Loucy (cell line): ENCODE results near the gene PPP1R13B.

ENCODE experiments used
- H2AFZ ChIP-seq: fragments of 200-600 bp; sonication (generic); 2 replicates; pipeline ENCODE4 v1.6.0; 2016; ENCODE audit warnings: antibody characterized with exemption, mild to moderate bottlenecking, low read length, moderate library complexity
- H3F3A ChIP-seq: fragments of 200-600 bp; 2 replicates; pipeline ENCODE4 v1.6.0; 2016; ENCODE audit warnings: antibody characterized with exemption, low read depth, mild to moderate bottlenecking
- H3K27me3 ChIP-seq: fragments of 200-600 bp; sonication (generic); 2 replicates; pipeline ENCODE4 v1.6.1; 2014; ENCODE audit warnings: low read length, mild to moderate bottlenecking; ENCODE audit not compliant: insufficient read depth, poor library complexity, severe bottlenecking
- H3K36me3 ChIP-seq: fragments of 200-600 bp; sonication (generic); 2 replicates; pipeline ENCODE4 v1.6.1; 2016; ENCODE audit warnings: low read length; ENCODE audit not compliant: insufficient read depth
- H3K4me1 ChIP-seq: fragments of 200-600 bp; sonication (generic); 2 replicates; pipeline ENCODE4 v1.5.1; 2014; ENCODE audit warnings: low read length, mild to moderate bottlenecking; ENCODE audit not compliant: insufficient read depth, poor library complexity, severe bottlenecking
- H3K4me2 ChIP-seq: fragments of 200-600 bp; sonication (generic); 2 replicates; pipeline ENCODE4 v1.6.0; 2014; ENCODE audit warnings: antibody characterized with exemption, low read length, low read depth, mild to moderate bottlenecking; ENCODE audit not compliant: poor library complexity, severe bottlenecking
- H3K4me3 ChIP-seq: fragments of 200-600 bp; sonication (generic); 2 replicates; pipeline ENCODE4 v1.5.1; 2014; ENCODE audit warnings: low read length, mild to moderate bottlenecking, mixed read lengths; ENCODE audit not compliant: poor library complexity, severe bottlenecking
- H3K79me2 ChIP-seq: fragments of 200-600 bp; sonication (generic); 2 replicates; pipeline ENCODE4 v1.6.1; 2014; ENCODE audit warnings: low read length; ENCODE audit not compliant: insufficient read depth
- H3K9ac ChIP-seq: fragments of 200-600 bp; sonication (generic); 2 replicates; pipeline ENCODE4 v1.6.0; 2014; ENCODE audit warnings: mild to moderate bottlenecking, low read depth, low read length, moderate library complexity; ENCODE audit not compliant: poor library complexity, severe bottlenecking
- H3K9me2 ChIP-seq: fragments of 200-600 bp; sonication (generic); replicated peaks from 2 replicates; pipeline ENCODE4 v1.6.1; 2016; ENCODE audit warnings: low read depth, low read length, mixed read lengths
- H3K9me3 ChIP-seq: fragments of 200-600 bp; sonication (generic); 2 replicates; pipeline ENCODE4 v1.6.1; 2014; ENCODE audit warnings: mild to moderate bottlenecking, antibody characterized with exemption, low read length, low read depth; ENCODE audit not compliant: insufficient read depth
- H4K20me1 ChIP-seq: fragments of 200-600 bp; sonication (generic); 2 replicates; pipeline ENCODE4 v1.6.0; 2014; ENCODE audit warnings: antibody characterized with exemption, low read length, mild to moderate bottlenecking; ENCODE audit not compliant: insufficient read depth, poor library complexity, severe bottlenecking
- EZH2phosphoT487 ChIP-seq: fragments of 200-600 bp; IDR thresholded peaks from 2 replicates; pipeline ENCODE4 v1.6.1; 2018; ENCODE audit warnings: antibody characterized with exemption, mild to moderate bottlenecking, moderate library complexity, borderline replicate concordance
- TF ChIP-seq, protein P1 (sequence below): fragments of 200-600 bp; sonication (generic); conservative IDR thresholded peaks from 2 replicates; pipeline ENCODE4 v1.5.1; 2014; ENCODE audit warnings: mild to moderate bottlenecking, antibody characterized with exemption, low read length

The PPP1R13B gene

DNA sequence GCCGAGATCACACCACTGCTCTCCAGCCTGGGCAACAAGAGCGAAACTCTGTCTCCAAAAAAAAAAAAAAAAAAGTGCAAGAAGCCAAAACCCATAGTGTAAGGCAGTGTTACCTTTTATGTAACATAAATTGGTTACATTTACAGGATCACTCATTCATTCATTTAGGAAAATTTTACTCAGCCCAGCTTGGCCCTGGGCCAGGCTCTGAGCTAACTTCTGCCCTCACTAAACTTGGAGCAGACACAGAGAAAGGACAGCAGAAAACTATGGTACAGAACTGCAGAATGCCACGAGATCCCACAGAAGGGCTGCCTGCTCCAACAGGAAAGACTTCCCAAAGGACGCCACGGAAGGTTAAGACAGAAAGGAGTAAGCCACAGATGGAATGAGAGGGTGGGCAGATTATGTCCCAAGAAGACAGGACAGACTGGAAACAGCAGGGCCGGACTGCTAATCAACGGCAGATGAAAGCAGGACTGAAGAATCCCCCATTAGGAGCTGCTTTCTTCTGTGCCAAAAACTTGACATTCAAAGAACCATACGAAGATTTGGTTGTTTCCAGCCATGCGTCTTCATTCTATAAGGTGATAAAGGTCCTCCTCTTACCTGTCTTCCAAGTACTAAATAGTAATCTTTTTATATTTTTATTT, 18.9 kb downstream of the PPP1R13B start:
- TF ChIP-seq, protein P1, sequence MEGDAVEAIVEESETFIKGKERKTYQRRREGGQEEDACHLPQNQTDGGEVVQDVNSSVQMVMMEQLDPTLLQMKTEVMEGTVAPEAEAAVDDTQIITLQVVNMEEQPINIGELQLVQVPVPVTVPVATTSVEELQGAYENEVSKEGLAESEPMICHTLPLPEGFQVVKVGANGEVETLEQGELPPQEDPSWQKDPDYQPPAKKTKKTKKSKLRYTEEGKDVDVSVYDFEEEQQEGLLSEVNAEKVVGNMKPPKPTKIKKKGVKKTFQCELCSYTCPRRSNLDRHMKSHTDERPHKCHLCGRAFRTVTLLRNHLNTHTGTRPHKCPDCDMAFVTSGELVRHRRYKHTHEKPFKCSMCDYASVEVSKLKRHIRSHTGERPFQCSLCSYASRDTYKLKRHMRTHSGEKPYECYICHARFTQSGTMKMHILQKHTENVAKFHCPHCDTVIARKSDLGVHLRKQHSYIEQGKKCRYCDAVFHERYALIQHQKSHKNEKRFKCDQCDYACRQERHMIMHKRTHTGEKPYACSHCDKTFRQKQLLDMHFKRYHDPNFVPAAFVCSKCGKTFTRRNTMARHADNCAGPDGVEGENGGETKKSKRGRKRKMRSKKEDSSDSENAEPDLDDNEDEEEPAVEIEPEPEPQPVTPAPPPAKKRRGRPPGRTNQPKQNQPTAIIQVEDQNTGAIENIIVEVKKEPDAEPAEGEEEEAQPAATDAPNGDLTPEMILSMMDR: no peak
- TF ChIP-seq EZH2phosphoT487: no peak
- H3K4me2 ChIP-seq: no peak overlapping the region
- H3K27me3 ChIP-seq: no peaks in the 10 kb centered on the region
- H3F3A ChIP-seq: no peaks in the 10 kb centered on the region
- H3K4me3 ChIP-seq: no peak overlapping the region
- H3K79me2 ChIP-seq: 0 out of 2 replicates have a peak, but pooled peaks cover 5% of the 10 kb centered on the region
- no peak overlapping the region for H3K9ac ChIP-seq
- H3K4me1 ChIP-seq: no peaks in the 10 kb centered on the region
- no peaks in the 10 kb centered on the region for H3K9me2 ChIP-seq
- H2AFZ ChIP-seq: no peak overlapping the region
- H3K9me3 ChIP-seq: no peaks in the 10 kb centered on the region
- peaks cover 2% of the 10 kb centered on the region for H4K20me1 ChIP-seq
- H3K36me3 ChIP-seq: no peaks in the 10 kb centered on the region

DNA sequence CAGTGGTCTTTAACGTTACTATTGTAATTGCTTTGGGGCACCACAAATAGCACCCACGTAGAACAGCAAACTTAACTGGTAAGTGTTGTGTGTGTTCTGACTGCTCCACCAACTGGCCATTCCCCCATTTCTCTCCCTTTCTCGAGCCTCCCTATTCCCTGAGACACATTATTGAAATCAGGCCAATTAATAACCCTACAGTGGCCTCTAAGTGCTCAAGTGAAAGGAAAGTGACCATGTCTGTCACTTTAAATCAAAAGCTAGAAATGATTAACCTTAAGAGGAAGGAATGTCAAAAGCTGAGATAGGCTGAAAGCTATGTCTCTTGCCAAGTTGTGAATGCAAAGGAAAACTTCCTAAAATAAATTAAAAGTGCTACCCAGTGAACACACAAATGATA, 22.3 kb downstream of the PPP1R13B start:
- TF ChIP-seq, protein P1: no peak
- TF ChIP-seq EZH2phosphoT487: no peak
- H3F3A ChIP-seq: no peaks in the 10 kb centered on the region

DNA sequence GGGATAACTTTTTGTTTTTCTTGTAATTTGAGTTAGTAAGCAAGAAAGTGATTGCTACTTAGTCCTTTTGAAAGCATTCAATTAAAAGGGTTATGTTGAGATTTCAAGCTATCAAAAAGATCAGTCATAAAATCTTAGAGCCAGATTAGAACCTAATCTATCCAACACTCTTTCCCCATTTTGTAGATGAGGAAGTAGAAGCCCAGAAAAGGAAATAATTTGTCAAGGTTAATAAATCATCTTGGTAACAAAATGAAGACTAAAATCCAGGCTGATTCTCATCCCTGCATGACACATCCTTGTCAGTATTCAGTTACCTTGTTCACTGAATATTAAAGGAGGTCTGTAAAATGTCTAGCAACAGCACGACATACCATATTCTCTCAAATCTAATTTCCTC, 26.5 kb downstream of the PPP1R13B start:
- Histone ChIP-seq H3K4me3 (no peak overlapping the region), H3K4me2 (no peak overlapping the region), H3K27me3 (no peaks in the 10 kb centered on the region), H3K36me3 (no peaks in the 10 kb centered on the region), H3K4me1 (peaks cover 15% of the 10 kb centered on the region), H3F3A (no peaks in the 10 kb centered on the region), H3K9ac (no peak overlapping the region), H3K79me2 (no peaks in the 10 kb centered on the region; the same call in 1 of the 2 replicates), H3K9me3 (no peaks in the 10 kb centered on the region), H3K9me2 (no peaks in the 10 kb centered on the region), H2AFZ (no peak overlapping the region), H4K20me1 (no peaks in the 10 kb centered on the region)
- TF ChIP-seq, protein P1: no peak
- no peak for TF ChIP-seq EZH2phosphoT487

More for the DNA sequence above, 22.3 kb downstream of the PPP1R13B start:
- Histone ChIP-seq H4K20me1 (peaks cover 2% of the 10 kb centered on the region), H2AFZ (no peak overlapping the region), H3K4me3 (no peak overlapping the region), H3K4me1 (peaks cover under 1% of the 10 kb centered on the region), H3K79me2 (no peaks in the 10 kb centered on the region), H3K27me3 (no peaks in the 10 kb centered on the region), H3K36me3 (no peaks in the 10 kb centered on the region), H3K9ac (no peak overlapping the region), H3K4me2 (no peak overlapping the region), H3K9me3 (no peaks in the 10 kb centered on the region), H3K9me2 (no peaks in the 10 kb centered on the region)
